Bone marrow (tissue), 2 donors: ENCODE measurements around the gene ATG4C.
"Not testable (repeated sequence)": the region's sequence is repeated elsewhere in the genome, so short reads cannot be mapped to it uniquely, and the experiment has no call there.

Experiments used
- DNase-seq, 2 donors: peaks; one replicate each; lab custom pipeline; 2025; lab: John Stamatoyannopoulos, UW

The ATG4C gene, protein sequence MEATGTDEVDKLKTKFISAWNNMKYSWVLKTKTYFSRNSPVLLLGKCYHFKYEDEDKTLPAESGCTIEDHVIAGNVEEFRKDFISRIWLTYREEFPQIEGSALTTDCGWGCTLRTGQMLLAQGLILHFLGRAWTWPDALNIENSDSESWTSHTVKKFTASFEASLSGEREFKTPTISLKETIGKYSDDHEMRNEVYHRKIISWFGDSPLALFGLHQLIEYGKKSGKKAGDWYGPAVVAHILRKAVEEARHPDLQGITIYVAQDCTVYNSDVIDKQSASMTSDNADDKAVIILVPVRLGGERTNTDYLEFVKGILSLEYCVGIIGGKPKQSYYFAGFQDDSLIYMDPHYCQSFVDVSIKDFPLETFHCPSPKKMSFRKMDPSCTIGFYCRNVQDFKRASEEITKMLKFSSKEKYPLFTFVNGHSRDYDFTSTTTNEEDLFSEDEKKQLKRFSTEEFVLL

DNA sequence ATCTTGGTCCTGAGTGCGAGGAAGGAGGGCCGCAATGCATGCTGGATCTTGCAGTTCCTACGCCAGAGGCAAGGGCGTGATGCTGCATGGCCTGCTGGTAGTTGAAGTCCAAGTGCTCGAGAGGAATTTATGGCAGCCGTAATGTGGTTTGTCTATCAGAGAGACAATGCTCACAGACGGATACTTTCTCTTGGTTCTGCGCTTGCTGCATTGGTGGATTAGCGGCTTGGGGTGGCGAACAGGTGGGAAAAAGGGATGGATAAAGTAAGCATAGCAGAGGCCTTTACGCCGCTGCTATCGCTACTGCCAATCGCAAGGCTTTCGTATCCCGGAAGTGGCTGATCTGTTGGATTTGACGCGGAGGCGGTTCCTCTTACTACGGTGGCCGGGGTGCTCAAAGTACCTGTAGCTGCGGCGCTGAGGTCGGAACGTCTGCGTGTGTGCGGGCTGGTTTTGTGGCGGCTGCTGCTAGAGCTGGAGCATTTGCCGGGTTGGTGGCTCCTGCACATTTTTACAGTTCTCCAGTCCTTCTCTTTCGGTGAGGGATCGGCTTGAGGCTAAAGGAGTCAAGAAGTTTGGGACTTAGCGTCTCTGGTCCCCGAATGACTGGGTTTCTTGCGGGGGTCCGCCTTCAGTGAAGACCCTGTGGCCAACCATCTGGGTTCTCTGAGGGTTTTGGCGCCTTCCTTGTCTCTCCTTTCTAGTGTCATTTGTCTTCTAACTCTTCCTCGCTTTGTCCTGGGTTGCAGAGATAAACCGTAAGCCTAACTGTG is at the start of gene ATG4C:
Gene ATG4C (plus strand): TSS at position 397 of the 773 bp plus-strand sequence. CDS start 19,655 bp downstream, outside the sequence.
- DNase-seq, result peak; percentile 76 to 92

DNA sequence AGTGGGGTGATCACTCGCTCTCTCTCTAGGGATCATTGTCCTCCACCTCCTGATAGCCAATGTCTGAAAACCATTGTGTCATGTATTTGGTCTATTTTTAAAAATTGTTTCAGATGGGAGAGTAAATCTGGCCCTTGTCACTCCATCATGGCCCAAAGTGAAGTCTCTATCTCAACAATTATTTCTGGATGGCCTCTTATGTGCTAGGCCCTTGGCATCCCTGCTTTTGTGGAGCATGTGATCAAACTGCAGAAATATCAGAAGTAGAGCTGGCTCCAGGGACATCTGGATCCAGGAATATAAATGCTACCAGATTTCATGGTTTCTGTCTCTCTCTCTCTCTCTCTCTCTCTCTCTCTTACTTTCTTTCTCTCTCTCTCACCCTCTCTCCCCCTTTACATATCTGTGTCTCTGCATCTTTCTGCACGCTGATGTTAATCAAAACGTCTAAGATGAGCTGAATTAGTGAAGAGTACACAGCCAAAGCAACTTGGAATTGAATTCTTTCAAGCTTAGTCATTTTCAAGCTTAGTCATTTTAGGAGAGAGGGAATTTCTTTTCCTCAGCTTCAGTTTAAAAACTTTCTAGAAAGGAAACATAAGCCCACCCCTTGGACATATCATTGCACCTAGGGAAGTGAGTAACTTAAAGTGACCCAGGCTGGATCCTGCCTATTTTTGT is 48.3 kb upstream of the ATG4C start:
- no peak for DNase-seq

DNA sequence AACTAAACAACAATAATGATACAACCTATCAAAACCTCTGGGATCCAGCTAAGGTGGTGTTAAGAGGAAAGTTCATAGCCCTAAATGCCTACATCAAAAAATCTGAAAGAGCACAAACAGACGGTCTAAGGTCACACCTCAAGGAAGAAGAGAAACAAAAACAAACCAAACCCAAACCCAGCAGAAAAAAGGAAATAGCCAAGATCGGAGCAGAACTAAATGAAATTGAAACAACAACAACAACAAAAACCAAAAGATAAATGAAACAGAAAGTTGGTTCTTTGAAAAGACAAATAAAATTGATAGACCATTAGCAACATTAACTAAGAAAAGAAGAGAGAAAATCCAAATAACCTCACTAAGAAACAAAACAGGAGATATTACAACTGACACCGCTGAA is 43.2 kb upstream of the ATG4C start:
- not testable (repeated sequence) for DNase-seq

DNA sequence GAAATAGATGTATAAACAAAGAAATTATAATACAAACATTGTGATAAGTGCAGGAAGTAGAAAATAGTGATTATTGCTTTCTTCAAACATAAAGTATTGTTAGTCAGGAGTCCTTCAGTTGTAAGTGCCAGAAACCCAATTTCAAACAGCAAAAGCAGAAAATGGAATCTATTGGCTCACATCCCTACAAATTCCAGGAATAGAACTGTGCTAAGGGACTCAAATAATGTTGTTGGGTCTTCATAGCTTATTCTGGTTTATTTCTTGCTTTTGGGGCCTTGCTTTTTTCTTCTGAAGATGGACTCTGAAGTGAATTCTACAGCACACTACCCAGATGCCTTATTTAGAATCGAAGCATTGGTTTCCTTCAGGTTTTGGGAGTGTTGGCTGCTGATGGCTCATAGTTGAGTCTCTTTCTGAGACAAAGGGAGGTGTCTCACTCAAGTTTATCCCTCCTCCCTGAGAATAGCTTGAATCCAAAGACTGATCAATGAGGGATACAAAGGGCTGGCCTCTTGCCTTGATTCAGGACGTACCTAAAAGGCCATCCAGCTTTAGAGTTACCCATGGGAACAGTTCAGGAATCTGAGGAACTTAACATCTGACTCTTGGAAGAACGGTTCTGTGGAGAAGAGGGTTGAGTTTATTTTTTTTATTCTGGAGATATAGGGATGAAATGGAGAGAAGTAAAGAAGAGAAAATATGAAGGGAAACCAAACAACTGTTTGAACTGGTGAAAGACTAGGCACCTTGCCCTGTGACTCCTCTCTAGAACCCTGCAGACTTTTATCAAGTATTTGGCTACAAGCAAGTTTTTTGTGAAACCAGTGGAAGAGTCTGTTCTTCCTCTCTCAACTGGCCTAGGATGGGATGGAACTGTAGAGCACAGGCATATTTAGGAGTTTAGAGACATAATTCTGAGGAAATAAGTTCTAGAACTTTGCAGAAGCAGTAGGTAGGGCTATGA is 39.0 kb upstream of the ATG4C start:
- DNase-seq, result no peak

GRCh38 chr1:62746086-62746808 is 37.7 kb upstream of the ATG4C start:
- DNase-seq, result peak in 1 of 2 donors; percentile 37

GRCh38 chr1:62746809-62747138 is 37.2 kb upstream of the ATG4C start:
- no peak for DNase-seq

- no peak for DNase-seq
Observed at GRCh38 chr1:62753031-62753965, 30.6 kb upstream of the ATG4C start.

- not testable (repeated sequence) for DNase-seq
Observed at GRCh38 chr1:62754938-62755337, 29.0 kb upstream of the ATG4C start.

- not testable (repeated sequence) for DNase-seq
Observed at GRCh38 chr1:62756255-62756884, 27.6 kb upstream of the ATG4C start.

- DNase-seq, result peak in 1 of 2 donors; percentile 42
Observed at GRCh38 chr1:62759232-62759875, 24.6 kb upstream of the ATG4C start.

GRCh38 chr1:62760021-62760782 is 23.7 kb upstream of the ATG4C start:
- not testable (repeated sequence) for DNase-seq

DNA sequence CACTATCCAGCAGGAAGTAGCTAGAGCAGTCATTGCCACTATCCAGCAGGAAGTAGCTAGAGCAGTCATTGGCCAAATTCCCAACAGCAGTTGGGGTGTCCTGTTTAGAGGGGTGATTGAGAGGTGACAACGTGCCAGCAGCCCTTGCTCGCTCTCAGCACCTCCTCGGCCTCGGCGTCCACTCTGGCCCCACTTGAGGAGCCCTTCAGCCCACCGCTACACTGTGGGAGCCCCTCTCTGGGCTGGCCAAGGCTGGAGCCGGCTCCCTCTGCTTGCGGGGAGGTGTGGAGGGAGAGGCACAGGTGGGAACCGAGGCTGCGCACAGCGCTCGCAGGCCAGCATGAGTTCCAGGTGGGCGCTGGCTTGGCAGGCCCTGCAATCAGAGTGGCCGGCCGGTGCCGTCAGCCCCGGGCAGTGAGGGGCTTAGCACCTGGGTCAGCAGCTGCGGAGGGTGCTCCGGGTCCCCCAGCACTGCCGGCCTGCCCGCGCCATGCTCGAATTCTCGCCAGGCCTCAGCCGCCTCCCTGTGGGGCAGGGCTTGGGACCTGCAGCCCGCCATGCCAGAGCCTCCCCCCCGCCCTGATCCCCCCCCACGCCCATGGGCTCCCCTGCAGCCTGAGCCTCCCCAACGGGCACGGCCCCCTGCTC is 22.6 kb upstream of the ATG4C start:
- not testable (repeated sequence) for DNase-seq

- not testable (repeated sequence) for DNase-seq
Observed at GRCh38 chr1:62762027-62762426, 21.9 kb upstream of the ATG4C start.

- DNase-seq, result no peak
Observed at GRCh38 chr1:62765981-62766380, 18.0 kb upstream of the ATG4C start.

GRCh38 chr1:62768551-62768950 is 15.4 kb upstream of the ATG4C start:
- DNase-seq, result not testable (repeated sequence)

- no peak for DNase-seq
Observed at GRCh38 chr1:62772607-62773295, 11.2 kb upstream of the ATG4C start.

- DNase-seq, result no peak
Observed at GRCh38 chr1:62774006-62774405, 9.9 kb upstream of the ATG4C start.
